Effector memory CD8-positive, alpha-beta T cell (primary cell): Measurements from ENCODE around the gene NUDT1.
A peak's percentile ranks its signal among the peaks of the same experiment; 100 is the strongest.
"Not testable (repeated sequence)": the region's sequence is repeated elsewhere in the genome, so short reads cannot be mapped to it uniquely, and the experiment has no call there.

Source experiments
- ATAC-seq: fragments of 150-1000 bp; cut with Tn5 transposase; replicated peaks from 2 replicates; pipeline ENCODE4 v1.10.0; 2021; ENCODE audit warnings: mild to moderate bottlenecking, moderate library complexity
- DNase-seq, 3 experiments: peaks; one replicate each; pipeline ENCODE4 v3.0.0; 2021
- H3K27ac Mint-ChIP-seq, 2 donors: one replicate each; pipeline ENCODE4 v1.8.0; 2022; ENCODE audit warnings: mild to moderate bottlenecking in 2 of 2, mixed read lengths in 2 of 2, moderate library complexity in 2 of 2
- H3K27me3 Mint-ChIP-seq, 2 donors: one replicate each; pipeline ENCODE4 v1.8.0; 2022; ENCODE audit warnings: mixed read lengths in 2 of 2
- H3K36me3 Mint-ChIP-seq: one replicate; pipeline ENCODE4 v1.8.0; 2022; ENCODE audit warnings: mild to moderate bottlenecking, moderate library complexity, mixed read lengths; ENCODE audit not compliant: insufficient read depth
- H3K4me1 Mint-ChIP-seq, 2 donors: one replicate each; pipeline ENCODE4 v1.8.0; 2022; ENCODE audit warnings: low read depth in 2 of 2, mixed read lengths in 2 of 2
- H3K4me3 Mint-ChIP-seq, 2 donors: one replicate each; pipeline ENCODE4 v1.8.0; 2022; ENCODE audit warnings: mild to moderate bottlenecking in 2 of 2, mixed read lengths in 2 of 2, moderate library complexity in 2 of 2
- H3K9me3 Mint-ChIP-seq, 2 donors: one replicate each; pipeline ENCODE4 v1.8.0; 2022; ENCODE audit warnings: mixed read lengths in 2 of 2

Gene NUDT1

GRCh38 chr7:2264158-2264557 is 22.1 kb downstream of the NUDT1 start:
- Mint-ChIP-seq H3K36me3 (peaks cover 7% of the 10 kb centered on the region), H3K4me3 (no peak overlapping the region), H3K4me1 (peaks cover 3 to 8% of the 10 kb centered on the region in 2 donors), H3K27me3 (no peaks in the 10 kb centered on the region), H3K9me3 (no peaks in the 10 kb centered on the region), H3K27ac (no peak overlapping the region)
- ATAC-seq (no peak), DNase-seq (no peak)

- ATAC-seq (no peak), DNase-seq (no peak)
- Mint-ChIP-seq H3K27ac (no peak overlapping the region), H3K36me3 (peaks cover 6% of the 10 kb centered on the region), H3K4me3 (no peak overlapping the region), H3K4me1 (peaks cover 0 to under 1% of the 10 kb centered on the region in 2 donors), H3K9me3 (no peaks in the 10 kb centered on the region), H3K27me3 (no peaks in the 10 kb centered on the region)
These were observed 24.9 kb downstream of the NUDT1 start for GRCh38 chr7:2266911-2267310.

- not testable (repeated sequence) for H3K27me3 Mint-ChIP-seq, H3K27ac Mint-ChIP-seq, H3K9me3 Mint-ChIP-seq, H3K36me3 Mint-ChIP-seq, H3K4me1 Mint-ChIP-seq, H3K4me3 Mint-ChIP-seq, DNase-seq, ATAC-seq
These were observed 27.3 kb downstream of the NUDT1 start for GRCh38 chr7:2269089-2269990.

- Mint-ChIP-seq H3K4me1 (no peaks in the 10 kb centered on the region), H3K4me3 (no peak overlapping the region), H3K36me3 (peaks cover 2% of the 10 kb centered on the region), H3K27ac (no peak overlapping the region), H3K27me3 (no peaks in the 10 kb centered on the region), H3K9me3 (no peaks in the 10 kb centered on the region)
- ATAC-seq: no peak
- DNase-seq: no peak
These were observed 28.0 kb downstream of the NUDT1 start for GRCh38 chr7:2269991-2270460.

- no peak for ATAC-seq
- H3K27me3 Mint-ChIP-seq: no peaks in the 10 kb centered on the region
- no peak for DNase-seq
- peaks cover 2% of the 10 kb centered on the region for H3K36me3 Mint-ChIP-seq
- H3K4me1 Mint-ChIP-seq: no peaks in the 10 kb centered on the region
- H3K27ac Mint-ChIP-seq: no peak overlapping the region
- no peak overlapping the region for H3K4me3 Mint-ChIP-seq
- H3K9me3 Mint-ChIP-seq: no peaks in the 10 kb centered on the region
These were observed 28.5 kb downstream of the NUDT1 start for GRCh38 chr7:2270495-2270894.

- H3K27ac Mint-ChIP-seq: no peak overlapping the region
- peaks cover 2% of the 10 kb centered on the region for H3K36me3 Mint-ChIP-seq
- no peak overlapping the region for H3K4me3 Mint-ChIP-seq
- no peaks in the 10 kb centered on the region for H3K4me1 Mint-ChIP-seq
- ATAC-seq: no peak
- H3K9me3 Mint-ChIP-seq: no peaks in the 10 kb centered on the region
- H3K27me3 Mint-ChIP-seq: no peaks in the 10 kb centered on the region
- no peak for DNase-seq
These were observed 29.4 kb downstream of the NUDT1 start for GRCh38 chr7:2271273-2272026.

- Mint-ChIP-seq H3K36me3 (peaks cover 3% of the 10 kb centered on the region), H3K4me3 (no peak overlapping the region), H3K27ac (no peak overlapping the region), H3K27me3 (no peaks in the 10 kb centered on the region), H3K9me3 (no peaks in the 10 kb centered on the region), H3K4me1 (no peaks in the 10 kb centered on the region)
- DNase-seq (no peak), ATAC-seq (no peak)
These were observed 30.0 kb downstream of the NUDT1 start for GRCh38 chr7:2272031-2272430.

- DNase-seq (no peak), ATAC-seq (no peak)
- no peak overlapping the region for H3K27ac Mint-ChIP-seq
- peaks cover 5% of the 10 kb centered on the region for H3K36me3 Mint-ChIP-seq
- H3K27me3 Mint-ChIP-seq: no peaks in the 10 kb centered on the region
- no peaks in the 10 kb centered on the region for H3K9me3 Mint-ChIP-seq
- H3K4me1 Mint-ChIP-seq: no peaks in the 10 kb centered on the region
- no peak overlapping the region for H3K4me3 Mint-ChIP-seq
These were observed 31.8 kb downstream of the NUDT1 start for GRCh38 chr7:2273866-2274265.

- H3K36me3 Mint-ChIP-seq: peaks cover 5% of the 10 kb centered on the region
- ATAC-seq: no peak
- H3K9me3 Mint-ChIP-seq: no peaks in the 10 kb centered on the region
These were observed 32.6 kb downstream of the NUDT1 start for GRCh38 chr7:2274666-2275065.

GRCh38 chr7:2275101-2275500 is 33.1 kb downstream of the NUDT1 start:
- H3K4me1 Mint-ChIP-seq: no peaks in the 10 kb centered on the region

More at GRCh38 chr7:2274666-2275065, 32.6 kb downstream of the NUDT1 start:
- Mint-ChIP-seq H3K27ac (no peak overlapping the region), H3K27me3 (no peaks in the 10 kb centered on the region), H3K4me1 (no peaks in the 10 kb centered on the region), H3K4me3 (no peak overlapping the region)
- DNase-seq: no peak

GRCh38 chr7:2276107-2276506 is 34.1 kb downstream of the NUDT1 start:
- Mint-ChIP-seq H3K9me3 (no peaks in the 10 kb centered on the region), H3K4me3 (no peak overlapping the region), H3K36me3 (peaks cover 6% of the 10 kb centered on the region), H3K27ac (no peak overlapping the region), H3K27me3 (no peaks in the 10 kb centered on the region), H3K4me1 (no peaks in the 10 kb centered on the region)
- ATAC-seq (no peak), DNase-seq (no peak)

More at GRCh38 chr7:2275101-2275500, 33.1 kb downstream of the NUDT1 start:
- ATAC-seq: no peak
- Mint-ChIP-seq H3K36me3 (peaks cover 5% of the 10 kb centered on the region), H3K4me3 (no peak overlapping the region), H3K9me3 (no peaks in the 10 kb centered on the region), H3K27me3 (no peaks in the 10 kb centered on the region), H3K27ac (no peak overlapping the region)
- no peak for DNase-seq

- Mint-ChIP-seq H3K4me3 (no peak overlapping the region), H3K27me3 (no peaks in the 10 kb centered on the region), H3K27ac (no peak overlapping the region), H3K36me3 (peaks cover 9% of the 10 kb centered on the region), H3K9me3 (no peaks in the 10 kb centered on the region), H3K4me1 (peaks cover 0 to 1% of the 10 kb centered on the region in 2 donors)
- ATAC-seq (no peak), DNase-seq (no peak)
These were observed 36.0 kb downstream of the NUDT1 start for GRCh38 chr7:2278026-2278425.

GRCh38 chr7:2279896-2280295 is 37.9 kb downstream of the NUDT1 start:
- Mint-ChIP-seq H3K4me3 (no peak overlapping the region), H3K4me1 (peaks cover 0 to 1% of the 10 kb centered on the region in 2 donors), H3K27me3 (no peaks in the 10 kb centered on the region), H3K36me3 (peaks cover 6% of the 10 kb centered on the region), H3K27ac (peak overlapping the region in 1 of 2 donors; percentile 66), H3K9me3 (no peaks in the 10 kb centered on the region)
- no peak for DNase-seq
- no peak for ATAC-seq

GRCh38 chr7:2280424-2280823 is 38.4 kb downstream of the NUDT1 start:
- no peak overlapping the region for H3K27ac Mint-ChIP-seq
- H3K4me3 Mint-ChIP-seq: no peak overlapping the region
- DNase-seq (no peak), ATAC-seq (no peak)
- no peaks in the 10 kb centered on the region for H3K27me3 Mint-ChIP-seq
- H3K4me1 Mint-ChIP-seq: peaks cover 0 to 1% of the 10 kb centered on the region in 2 donors
- H3K9me3 Mint-ChIP-seq: no peaks in the 10 kb centered on the region
- H3K36me3 Mint-ChIP-seq: peaks cover 6% of the 10 kb centered on the region
